Measurements from ENCODE around the gene PLEKHD1.
"Not testable (repeated sequence)": the region's sequence is repeated elsewhere in the genome, so short reads cannot be mapped to it uniquely, and the experiment has no call there.

PLEKHD1 gene

DNA sequence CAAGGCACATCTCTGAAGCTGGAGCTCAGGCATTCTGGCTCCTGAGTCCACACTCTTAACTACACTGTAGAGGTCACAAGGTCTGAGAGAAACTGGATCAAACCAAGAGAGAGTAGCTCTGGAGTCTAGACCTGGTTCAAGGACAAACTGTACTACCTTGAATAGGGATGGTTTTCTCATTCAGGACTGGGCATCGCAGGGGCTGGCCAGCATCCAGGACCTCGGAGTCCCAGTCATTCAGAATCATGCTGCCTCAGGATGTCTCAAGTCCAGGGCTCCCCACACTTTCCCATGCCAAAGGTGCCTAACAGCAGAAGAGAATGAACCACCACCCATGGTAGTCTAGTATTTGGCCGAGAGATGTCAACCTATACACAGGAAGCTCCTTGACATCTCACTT lies 13.1 kb upstream of the PLEKHD1 start:
- in situ Hi-C loops (cut with HindIII; ENCODE audit: low sequenced_read_pairs): no loop called here
- TF ChIP-seq, protein P1, sequence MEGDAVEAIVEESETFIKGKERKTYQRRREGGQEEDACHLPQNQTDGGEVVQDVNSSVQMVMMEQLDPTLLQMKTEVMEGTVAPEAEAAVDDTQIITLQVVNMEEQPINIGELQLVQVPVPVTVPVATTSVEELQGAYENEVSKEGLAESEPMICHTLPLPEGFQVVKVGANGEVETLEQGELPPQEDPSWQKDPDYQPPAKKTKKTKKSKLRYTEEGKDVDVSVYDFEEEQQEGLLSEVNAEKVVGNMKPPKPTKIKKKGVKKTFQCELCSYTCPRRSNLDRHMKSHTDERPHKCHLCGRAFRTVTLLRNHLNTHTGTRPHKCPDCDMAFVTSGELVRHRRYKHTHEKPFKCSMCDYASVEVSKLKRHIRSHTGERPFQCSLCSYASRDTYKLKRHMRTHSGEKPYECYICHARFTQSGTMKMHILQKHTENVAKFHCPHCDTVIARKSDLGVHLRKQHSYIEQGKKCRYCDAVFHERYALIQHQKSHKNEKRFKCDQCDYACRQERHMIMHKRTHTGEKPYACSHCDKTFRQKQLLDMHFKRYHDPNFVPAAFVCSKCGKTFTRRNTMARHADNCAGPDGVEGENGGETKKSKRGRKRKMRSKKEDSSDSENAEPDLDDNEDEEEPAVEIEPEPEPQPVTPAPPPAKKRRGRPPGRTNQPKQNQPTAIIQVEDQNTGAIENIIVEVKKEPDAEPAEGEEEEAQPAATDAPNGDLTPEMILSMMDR (IDR thresholded peaks at IDR 0.05; ENCODE audit: low read depth, low read length, missing control alignments): no peak

DNA sequence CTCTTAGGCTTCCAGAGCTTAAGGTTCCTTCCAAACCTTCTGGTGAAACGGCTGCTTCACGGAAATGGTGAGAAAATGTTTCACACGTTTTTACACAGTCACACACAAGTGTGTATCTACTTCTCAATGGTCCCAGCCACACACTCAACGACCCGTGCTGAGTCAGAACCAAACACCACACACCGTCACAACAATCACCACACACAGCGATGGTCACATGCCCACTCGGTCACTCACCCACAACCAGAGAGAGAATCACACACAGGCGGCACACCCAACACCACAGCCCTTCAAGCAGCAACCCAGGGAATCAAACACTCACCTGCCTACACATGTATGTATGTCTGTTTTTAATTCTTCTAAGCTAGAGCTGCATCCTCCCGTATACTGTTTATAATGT lies 12.6 kb upstream of the PLEKHD1 start:
- in situ Hi-C loops (cut with HindIII; ENCODE audit: low sequenced_read_pairs): no loop called here
- TF ChIP-seq, protein P1 (IDR thresholded peaks at IDR 0.05; ENCODE audit: low read depth, low read length, missing control alignments): no peak
- no peak overlapping the region for H3K4me3 ChIP-seq (ENCODE audit: low read depth, low read length)
- no peak for DNase-seq (ENCODE audit: low read depth)

More for the DNA sequence above, 13.1 kb upstream of the PLEKHD1 start:
- no peak overlapping the region for H3K4me3 ChIP-seq (ENCODE audit: low read depth, low read length)
- DNase-seq (ENCODE audit: low read depth): no peak

DNA sequence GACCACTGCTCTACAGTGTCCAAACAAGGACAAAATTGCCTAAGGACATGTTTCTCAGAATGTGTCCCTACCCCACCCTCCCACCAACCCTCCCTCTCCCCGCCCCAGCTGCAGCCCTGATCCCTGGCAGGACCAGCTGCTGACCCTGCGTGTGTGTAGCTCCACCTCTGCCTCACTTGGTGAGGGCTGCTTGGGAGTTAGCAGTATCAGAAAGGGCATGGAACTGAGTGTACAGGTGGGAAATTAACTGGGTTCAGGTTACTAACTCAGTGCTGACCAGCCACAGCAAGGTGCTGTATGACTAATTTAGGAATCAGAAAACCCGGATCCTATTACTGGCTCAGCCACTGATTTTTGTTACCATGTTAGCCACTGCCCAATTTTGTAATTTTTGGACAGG lies 11.3 kb upstream of the PLEKHD1 start:
- no peak overlapping the region for H3K4me3 ChIP-seq (ENCODE audit: low read depth, low read length)
- TF ChIP-seq, protein P1 (IDR thresholded peaks at IDR 0.05; ENCODE audit: low read depth, low read length, missing control alignments): no peak
- in situ Hi-C loops (cut with HindIII; ENCODE audit: low sequenced_read_pairs): no loop called here
- DNase-seq (ENCODE audit: low read depth): no peak

DNA sequence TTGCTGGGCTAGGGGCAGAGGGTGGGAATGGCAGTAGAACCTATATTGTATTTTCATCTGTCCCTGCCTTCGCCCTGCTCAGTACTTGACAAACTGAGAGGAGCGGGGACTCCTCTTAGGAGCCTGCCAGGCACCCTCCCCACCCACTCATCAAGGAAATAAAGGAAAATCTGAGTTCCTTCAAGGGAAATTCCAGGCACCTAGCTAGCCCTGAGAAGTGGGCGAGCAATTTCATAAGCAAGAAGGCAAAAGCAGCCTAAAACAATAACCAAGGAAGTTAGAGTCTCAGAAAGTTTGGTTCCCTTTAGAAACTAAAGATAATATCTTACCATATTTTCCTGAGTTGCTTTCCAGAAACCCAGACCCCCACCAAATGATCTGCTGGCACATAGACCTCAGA lies 10.6 kb upstream of the PLEKHD1 start:
- no peak for DNase-seq (ENCODE audit: low read depth)
- H3K4me3 ChIP-seq (ENCODE audit: low read depth, low read length): no peak overlapping the region
- TF ChIP-seq, protein P1 (IDR thresholded peaks at IDR 0.05; ENCODE audit: low read depth, low read length, missing control alignments): no peak
- in situ Hi-C loops (cut with HindIII; ENCODE audit: low sequenced_read_pairs): no loop called here

DNA sequence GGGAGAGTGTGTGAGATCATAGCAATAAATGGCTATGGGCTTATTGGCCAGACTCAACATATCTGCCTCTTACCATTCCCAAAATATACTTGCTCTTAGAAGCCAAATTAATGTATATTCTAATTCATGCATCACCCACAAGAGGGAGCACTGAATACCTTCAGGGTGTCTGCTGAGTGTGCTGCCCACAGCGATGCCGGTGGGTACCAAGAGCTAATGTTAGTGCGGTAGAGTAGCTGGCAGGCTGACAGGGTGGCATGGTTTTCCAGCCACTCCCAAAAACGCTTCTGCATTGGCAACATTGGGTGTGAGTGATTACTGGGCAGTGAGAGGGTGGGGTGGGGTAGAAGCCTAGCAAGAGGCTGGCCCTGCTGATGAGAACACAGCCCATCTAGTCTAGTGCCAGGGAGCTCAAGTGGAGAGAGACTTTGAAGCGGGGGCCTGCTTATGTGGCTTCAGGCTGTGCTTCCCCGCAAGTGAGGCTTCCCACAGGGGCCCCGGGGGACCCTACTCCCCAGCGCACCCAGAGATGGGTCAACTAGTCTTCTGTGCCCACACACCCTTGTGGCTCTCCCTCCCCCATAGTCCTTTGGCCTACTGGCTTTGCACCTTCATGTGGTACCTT lies 9.2 kb upstream of the PLEKHD1 start:
- no peak overlapping the region for H3K4me3 ChIP-seq (ENCODE audit: low read depth, low read length)
- in situ Hi-C loops (cut with HindIII; ENCODE audit: low sequenced_read_pairs): no loop called here
- no peak for DNase-seq (ENCODE audit: low read depth)
- TF ChIP-seq, protein P1 (IDR thresholded peaks at IDR 0.05; ENCODE audit: low read depth, low read length, missing control alignments): peak; percentile 46

DNA sequence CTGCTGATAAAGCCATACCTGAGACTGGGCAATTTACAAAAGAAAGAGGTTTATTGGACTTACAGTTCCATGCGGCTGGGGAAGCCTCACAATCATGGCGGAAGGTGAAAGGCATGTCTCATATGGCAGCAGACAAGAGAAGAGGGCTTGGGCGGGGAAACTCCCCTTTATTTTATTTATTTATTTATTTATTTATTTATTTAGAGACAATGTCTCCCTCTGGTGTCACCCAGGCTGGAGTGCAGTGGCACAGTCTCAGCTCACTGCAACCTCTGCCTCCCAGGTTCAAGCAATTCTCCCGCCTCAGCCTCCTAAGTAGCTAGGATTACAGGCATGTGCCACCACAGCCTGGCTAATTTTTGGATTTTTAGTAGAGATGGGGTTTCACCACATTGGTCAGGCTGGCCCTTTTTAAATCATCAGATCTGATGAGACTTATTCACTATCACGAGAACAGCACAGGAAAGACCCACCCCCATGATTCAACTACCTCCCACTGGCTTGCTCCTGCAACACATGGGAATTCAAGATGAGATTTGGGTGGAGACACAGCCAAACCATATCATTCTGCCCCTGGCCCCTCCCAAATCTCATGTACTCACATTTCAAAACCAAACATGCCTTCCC lies 7.6 kb upstream of the PLEKHD1 start:
- H3K4me3 ChIP-seq (ENCODE audit: low read depth, low read length); in situ Hi-C loops (cut with HindIII; ENCODE audit: low sequenced_read_pairs); DNase-seq (ENCODE audit: low read depth): not testable (repeated sequence)

DNA sequence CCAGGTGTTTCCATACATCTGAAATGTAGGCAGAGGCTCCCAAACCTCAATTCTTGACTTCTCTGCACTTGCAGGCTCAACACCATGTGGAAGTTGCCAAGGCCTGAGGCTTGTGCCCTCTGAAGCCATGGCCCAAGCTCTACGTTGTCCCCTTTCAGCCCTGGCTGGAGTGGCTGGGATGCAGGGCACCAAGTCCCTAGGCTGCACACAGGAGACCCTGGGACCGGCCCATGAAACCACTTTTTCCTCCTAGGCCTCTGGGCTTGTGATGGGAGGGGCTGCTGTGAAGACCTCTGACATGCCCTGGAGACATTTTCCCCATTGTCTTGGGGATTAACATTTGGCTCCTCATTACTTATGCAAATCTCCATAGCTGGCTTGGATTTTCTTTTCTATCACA lies 6.5 kb upstream of the PLEKHD1 start:
- DNase-seq (ENCODE audit: low read depth); in situ Hi-C loops (cut with HindIII; ENCODE audit: low sequenced_read_pairs); H3K4me3 ChIP-seq (ENCODE audit: low read depth, low read length): not testable (repeated sequence)
